Hypothalamus (tissue), 51 donors: Measurements from ENCODE around the gene RPF1.
"Not testable (repeated sequence)": the region's sequence is repeated elsewhere in the genome, so short reads cannot be mapped to it uniquely, and the experiment has no call there.

ENCODE experiments used
- DNase-seq, 51 donors: peaks; one replicate each; lab custom pipeline; 2025; lab: John Stamatoyannopoulos, UW

RPF1 gene

DNA sequence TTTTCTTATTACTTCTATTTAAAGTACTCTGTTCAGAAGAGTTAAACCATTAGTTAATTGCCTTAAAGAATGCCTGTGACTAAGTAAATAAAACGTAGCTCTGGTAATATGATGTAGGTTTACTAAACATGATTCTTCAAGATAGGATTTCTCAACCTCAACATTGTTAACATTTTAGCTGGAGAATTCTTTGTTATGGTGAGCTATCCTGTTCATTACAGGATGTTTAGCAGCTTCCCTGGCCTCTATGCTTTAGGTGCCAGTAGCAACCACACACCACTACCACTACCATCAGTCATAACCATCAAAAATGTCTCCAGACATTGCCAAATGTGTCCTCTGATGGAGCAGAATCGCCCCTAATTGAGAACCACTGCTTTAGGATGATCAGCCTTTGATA, 10.7 kb downstream of the RPF1 start:
- DNase-seq = no peak

DNA sequence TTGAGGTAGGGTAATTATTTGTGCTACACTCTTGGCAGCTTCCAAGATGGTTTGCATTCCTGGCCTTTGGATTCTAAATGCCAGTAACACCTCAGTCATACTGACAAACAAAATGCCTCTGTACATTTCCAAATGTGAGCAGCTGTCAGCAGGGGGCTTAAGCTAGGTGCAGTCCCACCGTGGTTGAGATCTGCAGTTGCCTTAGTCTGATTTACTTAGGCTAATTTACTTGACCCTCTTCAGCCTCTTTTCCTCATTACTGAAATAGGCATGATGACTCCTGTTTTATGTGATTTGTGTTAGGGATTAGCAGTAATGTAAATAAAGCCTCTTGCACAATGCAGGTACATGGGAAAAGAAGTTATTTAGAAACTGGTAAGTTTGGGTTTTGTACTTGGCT, 13.7 kb downstream of the RPF1 start:
- DNase-seq = no peak

DNA sequence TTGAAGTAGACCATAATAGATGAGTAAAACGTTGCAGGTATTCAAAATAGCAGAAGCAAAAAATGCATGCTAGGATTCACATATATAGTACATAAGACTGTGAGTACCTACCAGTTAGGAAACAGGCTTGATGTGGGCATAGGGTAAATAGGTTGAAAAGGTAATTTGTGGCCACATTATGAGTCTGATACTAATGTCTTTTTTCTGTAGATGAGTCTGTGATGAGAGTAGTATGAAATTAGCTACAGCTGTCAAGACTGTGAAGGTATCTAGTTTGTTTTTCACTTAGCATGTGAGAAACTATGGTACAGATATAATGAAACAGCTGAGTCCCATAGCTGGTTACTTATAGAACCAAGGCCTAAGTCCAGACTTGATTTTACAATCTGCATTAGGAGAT, 14.7 kb downstream of the RPF1 start:
- no peak for DNase-seq

DNA sequence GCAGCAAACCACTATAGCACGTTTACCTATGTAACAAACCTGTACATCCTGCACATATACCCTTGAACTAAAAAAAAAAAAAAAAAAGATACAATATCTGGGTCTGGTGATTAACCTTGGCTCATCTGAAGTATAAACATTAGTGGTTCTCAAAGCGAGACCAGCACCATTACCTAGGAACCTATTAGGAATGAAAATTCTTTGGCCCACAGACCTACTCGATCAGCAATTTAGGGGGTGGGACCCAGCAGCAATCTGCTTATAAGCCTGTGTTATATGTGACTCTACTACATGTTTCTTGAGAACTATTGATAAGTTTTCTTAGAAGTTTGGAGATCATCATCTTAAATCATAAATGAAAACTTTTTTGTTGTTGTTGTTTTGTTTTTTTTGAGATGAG, 17.4 kb downstream of the RPF1 start:
- no peak for DNase-seq

DNA sequence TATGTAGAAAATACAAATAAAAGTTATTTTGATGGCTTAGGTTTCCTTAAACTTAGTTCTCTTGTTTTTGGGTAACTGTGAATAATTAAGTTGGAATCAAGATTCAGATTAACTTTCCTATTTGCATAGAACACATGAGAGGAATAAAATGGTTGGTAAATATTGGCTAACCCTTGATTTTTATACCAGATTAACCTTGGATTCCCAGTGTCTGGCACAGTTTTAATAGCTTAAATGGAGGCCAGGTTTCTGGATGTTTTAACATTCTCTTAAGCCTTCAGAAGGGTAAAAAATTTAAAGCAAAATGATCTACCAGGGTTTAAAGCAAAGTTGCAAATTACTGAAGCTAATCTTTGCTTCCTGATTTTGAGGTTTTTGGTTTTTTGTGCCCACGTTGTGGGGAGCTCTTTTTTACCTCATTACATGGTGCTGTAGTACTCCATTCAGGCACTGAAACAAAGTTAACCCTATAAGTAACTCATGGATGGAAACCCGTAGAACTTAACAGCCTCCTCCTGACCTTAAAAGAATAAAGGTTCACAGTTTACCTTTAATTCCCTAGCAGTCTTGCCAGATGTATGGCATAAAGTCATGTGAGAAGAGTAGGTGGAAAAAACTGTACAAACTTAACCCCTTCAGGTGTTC, 18.7 kb downstream of the RPF1 start:
- no peak for DNase-seq

DNA sequence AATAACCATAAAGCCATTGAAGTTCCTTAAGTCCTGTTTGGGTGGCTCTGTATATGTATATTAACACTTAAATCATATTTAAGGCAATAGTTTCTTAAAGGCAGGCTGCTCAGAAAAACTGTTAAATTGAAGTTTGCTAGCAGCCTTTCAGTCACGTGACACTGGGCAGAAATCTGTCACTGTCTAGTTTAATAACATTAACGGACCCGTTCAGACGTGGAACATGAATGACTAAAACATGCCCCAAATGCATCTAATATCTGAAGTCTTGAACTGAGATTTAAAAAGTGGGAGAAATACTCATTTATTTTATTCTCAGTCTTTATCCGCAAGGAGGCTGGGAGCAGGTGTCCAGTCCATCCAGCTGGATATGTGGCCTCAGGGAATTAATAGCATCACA, 23.9 kb downstream of the RPF1 start:
- DNase-seq = no peak

DNA sequence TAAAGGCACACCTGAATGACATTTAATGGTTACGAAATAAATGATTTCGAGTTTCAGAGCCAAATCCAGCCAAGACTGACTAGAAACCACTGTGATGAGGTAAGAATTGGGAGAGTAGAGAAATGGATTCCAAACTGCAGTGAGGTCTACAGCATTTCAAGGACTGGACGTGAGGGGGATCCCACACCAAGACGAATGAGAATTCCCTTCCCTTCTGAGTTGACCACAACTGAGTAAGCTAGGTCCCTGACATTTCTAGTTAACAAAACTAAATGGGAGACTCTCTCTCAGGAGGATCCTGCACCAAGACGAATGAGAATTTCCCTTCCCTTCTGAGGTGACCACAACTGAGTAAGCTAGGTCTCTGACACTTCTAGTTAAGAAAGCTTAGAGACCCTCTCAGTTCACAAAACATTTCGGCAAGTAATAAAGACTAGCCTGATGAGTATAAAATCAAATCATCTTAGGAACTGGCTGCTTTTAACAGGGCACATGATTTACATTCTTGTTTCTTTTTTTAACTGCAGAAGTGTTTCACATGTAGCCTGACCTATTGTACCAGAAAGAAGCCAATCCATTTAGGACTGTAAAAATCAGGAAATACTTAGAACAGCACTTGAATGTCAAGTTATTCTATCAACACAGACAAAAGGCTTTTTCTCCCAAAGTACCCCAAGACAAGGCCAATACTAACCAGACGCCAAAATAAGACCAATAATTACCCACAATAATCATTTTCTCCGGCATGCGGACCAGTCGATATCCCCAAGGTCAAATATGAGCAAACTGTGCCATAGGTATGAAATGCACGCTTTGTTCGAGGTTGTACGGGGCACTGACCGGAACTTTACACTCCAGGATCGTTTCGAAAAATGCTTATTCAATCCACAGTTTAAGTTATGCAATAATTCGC, 25.8 kb downstream of the RPF1 start:
- peak in 3 of 51 donors; percentile 9 to 55 (median 14) for DNase-seq

DNA sequence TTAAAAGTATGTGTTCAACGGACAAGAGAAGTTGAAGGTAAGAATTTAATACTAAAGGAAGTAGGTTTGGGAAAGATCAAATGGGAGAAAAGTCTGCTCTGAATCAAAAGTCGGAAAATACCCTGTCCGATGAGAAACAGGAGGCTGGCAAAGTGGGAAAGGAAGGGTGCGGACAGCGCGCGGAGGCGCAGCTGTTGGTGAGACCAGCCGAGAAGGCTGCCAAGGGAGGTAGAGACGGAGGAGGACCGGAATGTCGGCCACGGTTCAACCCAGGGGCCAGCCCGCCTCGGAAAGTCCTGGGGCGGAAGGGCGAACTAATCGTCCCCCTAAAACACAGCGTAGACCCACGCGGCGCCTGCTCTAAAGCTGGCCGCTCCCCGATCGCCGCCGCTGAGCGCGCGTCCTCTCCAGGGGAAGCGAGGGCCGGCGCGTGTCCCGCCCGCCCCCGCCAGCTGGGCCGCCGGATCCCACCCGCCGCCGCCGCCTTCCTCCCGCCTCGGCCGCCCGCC, 26.5 kb downstream of the RPF1 start:
- peak in 18 of 51 donors; percentile 5 to 79 (median 63) for DNase-seq

DNA sequence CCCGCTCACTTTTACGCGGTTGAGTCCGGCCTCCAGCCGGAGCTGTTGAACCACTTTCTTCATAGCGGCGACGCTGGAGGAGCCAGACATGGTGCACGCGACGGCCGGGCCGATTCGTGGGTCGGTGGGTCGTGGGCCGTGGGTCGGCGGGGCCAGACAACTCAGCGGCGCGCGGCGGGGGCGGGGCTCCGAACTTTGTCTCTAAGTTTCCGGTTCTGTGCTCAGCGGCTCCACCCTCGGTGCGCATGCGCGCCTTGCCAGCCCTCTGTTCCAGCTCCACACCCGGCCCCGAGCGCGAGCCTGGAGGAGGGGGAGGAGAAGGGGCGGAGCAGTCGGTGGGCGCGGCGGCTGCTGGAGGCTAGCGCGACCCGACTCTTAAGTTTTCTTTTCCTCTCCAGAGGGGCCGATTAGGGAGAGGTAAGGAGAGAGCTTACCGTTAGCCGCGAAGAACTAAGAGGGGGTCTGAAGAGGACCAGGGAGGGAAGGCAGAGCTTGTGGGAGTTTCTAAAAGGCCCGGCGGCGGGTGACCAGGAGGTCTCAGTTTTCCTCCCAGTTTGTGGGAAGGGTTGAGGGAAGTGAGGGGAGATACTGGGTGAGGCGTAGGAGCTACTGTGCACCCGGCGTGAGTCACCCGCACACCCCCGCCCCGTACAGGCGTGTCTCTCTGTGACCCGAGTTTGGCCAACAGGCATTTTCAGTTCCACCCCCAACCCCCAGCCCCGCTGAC, 27.1 kb downstream of the RPF1 start, which contains the start of the genes GNG5 and SPATA1:
Gene GNG5, minus strand, starts transcription at position 580 of the 727 bp plus-strand sequence. Its CDS starts 490 bp downstream, at position 90.
Gene SPATA1, plus strand, starts transcription at position 385 of the 727 bp plus-strand sequence. CDS start 9,974 bp downstream, outside the sequence.
- DNase-seq = peak; percentile 63 to 97 (median 91)

DNA sequence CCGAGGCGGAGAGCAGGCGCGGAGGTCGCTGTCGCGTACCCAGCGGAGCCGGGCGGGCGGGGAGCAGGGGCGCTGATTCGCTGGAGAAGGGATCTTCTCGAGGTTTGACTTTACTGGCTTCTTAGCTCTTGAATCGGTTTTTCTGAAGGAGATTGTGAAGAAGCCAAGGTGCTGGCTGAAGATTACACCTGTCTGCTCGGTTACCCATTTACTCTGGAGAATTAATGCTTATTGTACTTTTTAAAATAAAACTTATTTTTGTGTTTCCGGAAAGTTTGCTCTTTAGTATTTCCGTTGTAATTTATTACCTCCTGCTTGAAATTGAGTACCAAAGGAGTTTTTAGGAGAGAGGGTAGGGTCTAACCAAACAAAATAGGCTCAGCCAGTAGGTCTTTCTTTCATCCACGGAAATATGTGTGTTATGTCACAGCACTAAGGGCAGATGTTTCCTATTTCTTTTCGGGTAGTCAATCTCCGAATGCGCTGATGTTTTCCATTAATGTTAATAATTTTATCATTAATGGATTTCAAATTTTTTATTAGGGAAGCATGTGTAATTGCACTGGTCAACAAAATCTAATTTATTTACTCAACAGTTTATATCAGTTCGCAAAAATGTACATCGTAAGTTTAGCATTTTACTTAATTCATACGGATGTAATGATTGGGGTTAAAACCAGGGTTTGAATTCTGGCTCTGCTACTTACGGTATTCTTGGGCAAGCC, 27.8 kb downstream of the RPF1 start:
- DNase-seq = no peak

DNA sequence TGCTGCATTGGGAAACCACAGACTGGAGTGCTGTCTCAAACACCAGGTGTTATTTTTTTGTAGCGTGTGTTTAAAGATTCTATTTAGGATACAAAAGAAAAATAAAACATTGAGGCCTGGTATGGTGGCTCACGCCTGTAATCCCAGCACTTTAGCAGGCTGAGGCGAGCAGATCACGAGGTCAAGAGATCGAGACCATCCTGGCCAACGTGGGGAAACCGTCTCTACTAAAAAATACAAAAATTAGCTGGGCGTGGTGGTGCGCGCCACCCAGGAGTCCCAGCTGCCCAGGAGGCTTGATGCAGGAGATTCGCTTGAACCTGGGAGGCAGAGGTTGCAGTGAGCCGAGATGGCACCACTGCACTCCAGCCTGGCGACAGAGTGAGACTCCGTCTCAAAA, 28.8 kb downstream of the RPF1 start:
- DNase-seq = not testable (repeated sequence)

DNA sequence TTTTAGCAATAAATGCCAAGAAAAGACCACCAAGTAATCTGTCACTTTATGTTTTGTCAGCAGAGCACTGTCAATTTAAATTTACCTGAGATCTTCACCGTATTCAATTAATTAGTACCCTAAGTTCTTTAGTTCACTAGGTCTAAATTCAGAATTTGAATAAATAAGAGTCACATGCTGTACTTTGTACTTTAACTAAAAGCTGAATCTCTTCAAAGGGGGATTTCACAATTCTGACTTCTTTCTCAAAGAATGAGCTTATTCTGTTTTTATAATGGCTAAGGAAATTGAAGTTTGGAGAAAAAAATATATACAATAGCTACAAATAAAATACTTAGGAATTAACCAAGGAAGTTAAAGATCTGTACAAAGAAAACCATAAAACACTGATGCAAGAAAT, 29.4 kb downstream of the RPF1 start:
- no peak for DNase-seq

DNA sequence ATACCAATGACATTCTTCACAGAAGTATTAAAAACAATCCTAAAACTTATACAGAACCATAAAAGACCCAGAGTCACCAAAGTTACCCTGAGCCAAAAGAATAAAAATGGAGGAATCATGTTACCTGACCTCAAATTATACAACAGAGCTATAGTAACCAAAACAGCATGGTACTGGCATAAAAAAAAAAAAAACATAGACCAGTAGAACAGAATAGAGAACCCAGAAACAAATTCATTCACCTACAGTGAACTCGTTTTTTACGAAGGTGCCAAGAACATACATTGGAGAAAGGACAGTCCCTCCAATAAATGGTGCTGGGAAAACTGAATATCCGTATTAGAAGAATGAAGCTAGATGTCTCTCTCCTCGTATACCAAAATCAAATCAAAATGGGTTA, 30.0 kb downstream of the RPF1 start:
- DNase-seq = no peak

DNA sequence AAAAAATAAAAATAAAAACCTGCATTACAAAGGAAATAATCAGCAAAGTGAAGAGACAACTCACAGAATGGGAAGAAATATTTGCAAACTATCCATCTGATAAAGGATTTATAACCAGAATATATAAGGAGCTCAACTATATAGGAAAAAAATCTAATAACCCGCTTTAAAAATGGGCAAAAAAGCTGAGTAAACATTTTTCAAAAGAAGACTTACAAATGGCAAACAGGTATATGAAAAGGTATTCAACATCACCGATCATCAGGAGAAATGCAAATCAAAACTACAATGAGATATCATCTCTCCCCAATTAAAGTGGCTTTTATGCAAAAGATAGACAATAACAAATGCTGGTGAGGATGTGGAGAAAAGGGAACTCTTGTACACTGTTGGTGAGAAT, 31.1 kb downstream of the RPF1 start:
- no peak for DNase-seq

DNA sequence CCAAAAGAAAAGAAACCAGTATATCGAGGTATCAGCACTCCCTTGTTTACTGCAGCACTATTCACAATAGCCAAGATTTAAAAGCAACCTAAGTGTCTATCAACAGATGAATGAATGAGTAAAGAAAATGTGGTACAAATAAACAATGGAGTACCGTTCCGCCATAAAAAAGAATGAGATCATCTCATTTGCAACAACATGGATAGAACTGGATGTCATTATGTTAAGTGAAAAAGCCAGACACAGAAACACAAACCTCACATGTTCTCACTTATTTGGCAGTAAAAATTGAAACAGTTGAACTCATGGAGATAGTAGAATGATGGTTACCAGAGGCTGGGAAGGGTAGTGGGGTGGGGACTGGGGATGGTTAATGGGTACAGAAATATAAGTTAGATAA, 31.6 kb downstream of the RPF1 start:
- DNase-seq = no peak

DNA sequence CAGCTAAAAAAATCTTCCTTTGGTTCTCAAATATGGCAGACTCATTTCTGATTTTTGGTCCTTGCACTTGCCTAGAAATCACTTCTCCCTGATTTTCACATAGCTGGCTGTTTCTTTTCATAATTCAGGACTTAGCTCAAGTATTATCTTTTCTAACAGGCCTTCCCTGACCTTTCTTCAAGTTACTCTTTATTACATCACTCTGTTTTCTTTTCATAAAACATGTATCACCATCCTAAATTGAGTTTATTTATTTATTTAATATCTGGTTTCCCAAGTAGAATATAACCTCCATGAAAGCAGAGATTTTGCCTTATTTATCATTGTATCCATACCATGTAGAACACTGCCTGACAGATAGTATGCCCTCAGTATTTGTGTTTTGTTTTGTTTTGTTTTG, 45.5 kb downstream of the RPF1 start:
- no peak for DNase-seq

DNA sequence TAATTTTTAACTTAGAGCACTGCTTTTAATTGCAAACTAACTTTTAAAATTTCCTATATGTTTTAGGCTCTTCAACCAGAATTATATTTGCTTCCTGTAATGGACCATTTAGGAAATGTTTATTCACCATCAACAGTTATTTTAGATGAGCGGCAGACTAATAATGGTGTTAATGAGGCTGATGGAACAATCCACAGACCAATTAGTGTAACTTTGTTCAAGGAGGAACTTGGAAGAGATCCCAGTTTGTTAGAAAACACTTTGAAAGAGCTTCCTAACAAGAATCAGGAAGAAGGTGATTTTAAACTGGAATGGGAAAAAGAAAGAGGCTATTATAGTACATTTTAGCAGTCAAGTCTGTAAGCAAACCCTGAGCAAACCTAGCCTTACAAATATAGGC, 46.7 kb downstream of the RPF1 start:
- DNase-seq = no peak

DNA sequence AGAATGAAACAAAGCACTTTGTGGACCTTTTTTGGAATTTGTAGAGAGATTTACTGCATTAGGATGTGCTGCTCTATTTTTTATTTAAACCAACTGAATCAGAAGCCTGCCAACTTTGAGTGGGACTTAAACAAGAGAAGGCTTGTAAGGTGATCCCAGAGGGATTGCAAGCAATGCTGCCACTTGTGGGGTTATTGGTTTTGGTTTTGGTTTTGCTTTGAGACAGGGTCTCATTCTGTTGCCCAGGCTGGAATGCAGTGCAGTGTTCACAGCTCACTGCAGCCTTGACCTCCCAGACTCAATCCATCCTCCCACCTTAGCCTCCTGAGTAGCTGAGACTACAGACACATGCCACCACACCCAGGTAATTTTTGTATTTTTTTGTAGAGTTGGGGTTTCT, 59.5 kb downstream of the RPF1 start:
- DNase-seq = no peak

DNA sequence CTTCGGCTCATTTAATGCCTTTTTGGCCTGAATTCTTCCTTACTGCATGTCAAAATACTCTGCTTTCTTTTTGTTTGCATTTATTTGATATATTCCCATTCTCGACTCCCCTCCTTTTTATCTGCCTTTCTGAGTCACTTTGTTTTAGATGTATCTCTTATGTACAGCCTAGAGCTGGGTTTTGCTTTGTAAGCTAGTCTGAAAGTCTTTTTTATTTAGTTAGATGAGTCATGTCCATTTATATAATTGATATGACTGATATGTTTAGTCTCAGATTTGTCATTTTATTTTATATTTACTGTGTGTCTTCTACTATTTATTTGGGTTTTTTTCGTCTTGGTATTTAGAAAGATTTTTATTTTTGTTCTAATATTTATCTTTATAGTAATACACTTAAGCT, 60.9 kb downstream of the RPF1 start:
- no peak for DNase-seq

DNA sequence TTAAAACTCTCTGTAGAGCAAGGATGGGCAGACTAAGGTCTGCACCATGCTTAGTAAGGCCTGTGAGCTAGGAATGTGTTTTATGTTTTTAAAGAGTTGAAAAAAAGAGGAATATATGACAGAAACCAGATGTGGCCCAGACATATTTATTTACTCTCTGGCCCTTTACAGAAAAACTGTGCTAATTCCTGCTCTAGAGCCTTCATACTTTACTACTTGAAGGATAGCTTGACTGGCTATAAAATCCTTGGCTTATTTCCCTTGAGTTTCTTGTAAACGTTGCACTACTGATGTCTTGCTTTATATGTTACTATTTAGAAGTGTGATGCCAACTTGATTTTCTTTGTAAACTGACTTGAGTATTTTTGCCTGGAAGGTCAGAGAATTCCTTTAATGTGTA, 61.7 kb downstream of the RPF1 start:
- DNase-seq = no peak
